A549 (cell line): ENCODE results near the gene CENPF. TPM values are rescaled to one million over a fixed set of nuclear protein-coding genes. Genes with fewer than 3 reads are reported as not detected.

Source experiments
- ATAC-seq, 2 experiments: fragments of 200-7000 bp in 1 of 2; fragments of >200 bp in 1 of 2; cut with Nextera tagmentation in 1 of 2; cut with Tn5 transposase in 1 of 2; 3 replicates each; pipeline versions ENCODE4 v1.8.0 to v1.9.1; 2018 to 2020; ENCODE audit warnings: mild to moderate bottlenecking in 1 of 2, moderate library complexity in 1 of 2
- CTCF ChIA-PET: fragments of 300-600 bp; sonication (Branson Sonifier 250); formaldehyde crosslinking; extraction: SDS; loops from one replicate; lab custom pipeline; 2021; ENCODE audit warnings: antibody characterized with exemption, inconsistent platforms; lab: Yijun Ruan, JAX
- POLR2A ChIA-PET: fragments of 350-600 bp; formaldehyde crosslinking; extraction: SDS; loops from one replicate; lab custom pipeline; 2021; ENCODE audit warnings: antibody characterized with exemption, inconsistent platforms; lab: Yijun Ruan, JAX
- DNase-seq, 2 experiments: peaks; one replicate each; pipeline versions ENCODE4 v3.0.0 to v3.0.0-alpha.2; 2011 to 2016; ENCODE audit warnings: low read depth in 1 of 2, low spot score in 1 of 2
- FAIRE-seq: peaks from 2 replicates; lab custom pipeline; 2011; peaks lifted over from hg19 to GRCh38; lab: Jason Lieb, UNC
- H3K27ac ChIP-seq, 2 experiments: fragments of >200 bp; sonication (Bioruptor Twin); formaldehyde crosslinking; 3 replicates each; pipeline ENCODE4 v1.5.1; 2016 to 2017
- H3K4me1 ChIP-seq: fragments of >200 bp; sonication (Bioruptor Twin); formaldehyde crosslinking; 3 replicates; pipeline ENCODE4 v1.6.1; 2016
- H3K4me2 ChIP-seq: fragments of >200 bp; sonication (Bioruptor Twin); formaldehyde crosslinking; 3 replicates; pipeline ENCODE4 v1.6.1; 2016
- H3K4me3 ChIP-seq: fragments of >200 bp; sonication (Bioruptor Twin); formaldehyde crosslinking; 3 replicates; pipeline ENCODE4 v1.5.1; 2016
- H3K9me3 ChIP-seq: fragments of >200 bp; sonication (Bioruptor Twin); formaldehyde crosslinking; 3 replicates; pipeline ENCODE4 v1.6.1; 2016
- BHLHE40 ChIP-seq: IDR thresholded peaks from 2 replicates; pipeline ENCODE4 v1.6.1; 2012; ENCODE audit warnings: low read depth, low read length, inconsistent platforms
- CBX2 ChIP-seq: fragments of 200-600 bp; sonication (generic); IDR thresholded peaks from 2 replicates; pipeline ENCODE4 v1.6.1; 2016; ENCODE audit warnings: low read depth, mild to moderate bottlenecking, borderline replicate concordance
- CEBPB ChIP-seq, 2 experiments: fragments of >200 bp in 1 of 2; sonication (Bioruptor Twin) in 1 of 2; formaldehyde crosslinking in 1 of 2; IDR thresholded peaks; 2 replicates each; pipeline ENCODE4 v1.6.1; 2012 to 2016
- EHMT2 ChIP-seq: fragments of 200-600 bp; sonication (generic); IDR thresholded peaks from 2 replicates; pipeline ENCODE4 v1.6.1; 2016; ENCODE audit warnings: antibody characterized with exemption, low read depth, mild to moderate bottlenecking, moderate library complexity
- FOSB ChIP-seq: fragments of 250-450 bp; sonication (Bioruptor Pico); IDR thresholded peaks from 2 replicates; pipeline ENCODE4 v1.5.0; 2020; ENCODE audit warnings: mild to moderate bottlenecking, moderate library complexity
- HDAC2 ChIP-seq: fragments of 200-600 bp; sonication (generic); IDR thresholded peaks from 2 replicates; pipeline ENCODE4 v1.6.1; 2016
- HOXA7 ChIP-seq: fragments of 250-450 bp; sonication (Bioruptor Pico); IDR thresholded peaks from 2 replicates; pipeline ENCODE4 v1.5.0; 2020; ENCODE audit warnings: mild to moderate bottlenecking, moderate library complexity
- HOXB5 ChIP-seq: fragments of 250-450 bp; sonication (Bioruptor Pico); IDR thresholded peaks from 2 replicates; pipeline ENCODE4 v1.5.0; 2020; ENCODE audit warnings: mild to moderate bottlenecking, moderate library complexity
- JUN ChIP-seq, 2 experiments: fragments of >200 bp; sonication (Bioruptor Twin); formaldehyde crosslinking; IDR thresholded peaks; 2 replicates in 1 of 2; 3 replicates in 1 of 2; pipeline ENCODE4 v1.6.1; 2016 to 2017
- JUNB ChIP-seq: fragments of >200 bp; sonication (Bioruptor Twin); formaldehyde crosslinking; IDR thresholded peaks from 2 replicates; pipeline ENCODE4 v1.6.1; 2016
- KDM1A ChIP-seq: fragments of 200-600 bp; sonication (generic); IDR thresholded peaks from 2 replicates; pipeline ENCODE4 v1.6.1; 2016; ENCODE audit warnings: low read depth, mild to moderate bottlenecking
- MAX ChIP-seq: IDR thresholded peaks from 2 replicates; pipeline ENCODE4 v1.6.1; 2012
- NFE2L2 ChIP-seq: fragments of 150-350 bp; conservative IDR thresholded peaks from 2 replicates; pipeline ENCODE4 v1.6.1; 2014; ENCODE audit warnings: low read length
- POLR2A ChIP-seq: IDR thresholded peaks from 2 replicates; pipeline ENCODE4 v1.6.1; 2012; ENCODE audit warnings: mild to moderate bottlenecking, low read length
- RAD21 ChIP-seq, 2 experiments: fragments of >200 bp in 1 of 2; sonication (Bioruptor Twin) in 1 of 2; formaldehyde crosslinking in 1 of 2; IDR thresholded peaks in 1 of 2; conservative IDR thresholded peaks in 1 of 2; 2 replicates in 1 of 2; 3 replicates in 1 of 2; pipeline ENCODE4 v1.6.1; 2012 to 2018; ENCODE audit warnings: inconsistent platforms in 1 of 2
- REST ChIP-seq: fragments of 200-600 bp; sonication (generic); IDR thresholded peaks from 2 replicates; pipeline ENCODE4 v1.6.1; 2016; ENCODE audit warnings: antibody characterized with exemption, mild to moderate bottlenecking, moderate library complexity
- RFX5 ChIP-seq: fragments of 450-650 bp; IDR thresholded peaks from 2 replicates; pipeline ENCODE4 v1.7.1; 2014; ENCODE audit warnings: antibody characterized with exemption, mild to moderate bottlenecking, moderate library complexity
- RNF2 ChIP-seq: fragments of 200-600 bp; sonication (generic); IDR thresholded peaks from 2 replicates; pipeline ENCODE4 v1.6.1; 2016; ENCODE audit warnings: low read depth, mild to moderate bottlenecking, antibody characterized with exemption, moderate library complexity, borderline replicate concordance
- SREBF2 ChIP-seq: fragments of 450-650 bp; IDR thresholded peaks from 2 replicates; pipeline ENCODE4 v1.6.1; 2014; ENCODE audit warnings: mild to moderate bottlenecking, moderate library complexity
- ZFP36 ChIP-seq: fragments of 450-650 bp; IDR thresholded peaks from 2 replicates; pipeline ENCODE4 v1.6.1; 2014; ENCODE audit warnings: borderline replicate concordance; ENCODE audit not compliant: partially characterized antibody
- WGBS: methylation state at CpG from one replicate; pipeline ENCODE4 v1.1.6; 2017; ENCODE audit errors: missing lambda C conversion rate; 5-methylcytosine and 5-hydroxymethylcytosine counted together
- polyA plus RNA-seq, 4 experiments: library from polyadenylated mRNA; depleted of rRNA in 3 of 4; stranded (reverse); fragments of >200 nt; fragmentation: RNase III in 1 of 4; extraction: RNeasy Plus Mini Kit Qiagen cat#74134 plus additional on column Dnase treatment in 1 of 4; gene quantifications; 2 replicates in 3 of 4; 3 replicates in 1 of 4; pipeline ENCODE4 v1.2.3, GENCODE V29; 2011 to 2017

Gene CENPF
- polyA plus RNA-seq, 2 of the 4 experiments (the other 2 are of a cell fraction) = 53.0 to 70.6 TPM

GRCh38 chr1:214632091-214632490 is 29.1 kb downstream of the CENPF start:
- no peak for FAIRE-seq
- Histone ChIP-seq H3K9me3 (no peaks in the 10 kb centered on the region), H3K4me1 (no peaks in the 10 kb centered on the region), H3K27ac (no peak overlapping the region), H3K4me3 (no peak overlapping the region), H3K4me2 (no peak overlapping the region)
- TF ChIP-seq RAD21 (conservative IDR thresholded peaks at IDR 0.05 in 1 of 2, IDR thresholded peaks at IDR 0.05 in 1 of 2) (no peak), CEBPB (IDR thresholded peaks at IDR 0.05) (no peak), BHLHE40 (no peak), HOXB5 (CRISPR knock-in tag) (no peak), POLR2A (no peak), EHMT2 (no peak), HOXA7 (CRISPR knock-in tag) (no peak), REST (no peak), HDAC2 (no peak), ZFP36 (no peak), NFE2L2 (no peak)
- no peak for ATAC-seq
- POLR2A ChIA-PET = no interaction called here
- no peak for DNase-seq
- WGBS = 93% methylated on average over 4 of the region's 4 CpGs
- CTCF ChIA-PET = interaction anchor here (0.6 to 1.6 kb wide), 3 partner anchors 15 to 390 kb away, joined by 3 to 5 read pairs (median 5); no protein-coding TSS in a partner anchor

- no peaks in the 10 kb centered on the region for H3K9me3 ChIP-seq
- H3K4me3 ChIP-seq = no peak overlapping the region
- TF ChIP-seq KDM1A = no peak
- no peak for TF ChIP-seq RNF2
- no peak for TF ChIP-seq HDAC2
- DNase-seq = no peak
- no peak for ATAC-seq
- no peak overlapping the region for H3K4me2 ChIP-seq
- FAIRE-seq = no peak
- POLR2A ChIA-PET = no interaction called here
- H3K27ac ChIP-seq = no peak overlapping the region
- no peaks in the 10 kb centered on the region for H3K4me1 ChIP-seq
- WGBS = 73% methylated on average over 5 of the region's 5 CpGs
- CTCF ChIA-PET = no interaction called here
Measured at GRCh38 chr1:214633686-214634085, 30.7 kb downstream of the CENPF start.

- CTCF ChIA-PET = interaction anchor here (1.1 to 1.4 kb wide), 3 partner anchors 289 to 891 kb away, joined by 3 to 6 read pairs (median 3); no protein-coding TSS in a partner anchor
- DNase-seq (no peak), FAIRE-seq (no peak), ATAC-seq (no peak)
- H3K4me1 ChIP-seq = no peaks in the 10 kb centered on the region
- H3K9me3 ChIP-seq = no peaks in the 10 kb centered on the region
- H3K4me3 ChIP-seq = no peak overlapping the region
- TF ChIP-seq CBX2 (no peak), JUNB (no peak), EHMT2 (no peak), JUN (IDR thresholded peaks at IDR 0.05) (no peak), SREBF2 (no peak), RAD21 (conservative IDR thresholded peaks at IDR 0.05 in 1 of 2, IDR thresholded peaks at IDR 0.05 in 1 of 2) (no peak), MAX (no peak), FOSB (CRISPR knock-in tag) (no peak), RFX5 (no peak)
- H3K27ac ChIP-seq = no peak overlapping the region
- H3K4me2 ChIP-seq = no peak overlapping the region
- POLR2A ChIA-PET = no interaction called here
Measured at GRCh38 chr1:214634267-214634666, 31.3 kb downstream of the CENPF start.
